Breast epithelium (tissue), 3 donors: ENCODE data around the gene RPH3AL.

Experiments
- POLR2A ChIP-seq: fragments of 450-650 bp; IDR thresholded peaks from one replicate; pipeline ENCODE4 v1.6.1; 2016; ENCODE audit warnings: antibody characterized with exemption, mild to moderate bottlenecking, moderate library complexity
- TF ChIP-seq, protein P1 (sequence below), 3 donors: fragments of 450-650 bp; IDR thresholded peaks; one replicate each; pipeline ENCODE4 v1.5.1; 2016 to 2017; ENCODE audit warnings: antibody characterized with exemption in 3 of 3, mild to moderate bottlenecking in 3 of 3, moderate library complexity in 3 of 3

DNA sequence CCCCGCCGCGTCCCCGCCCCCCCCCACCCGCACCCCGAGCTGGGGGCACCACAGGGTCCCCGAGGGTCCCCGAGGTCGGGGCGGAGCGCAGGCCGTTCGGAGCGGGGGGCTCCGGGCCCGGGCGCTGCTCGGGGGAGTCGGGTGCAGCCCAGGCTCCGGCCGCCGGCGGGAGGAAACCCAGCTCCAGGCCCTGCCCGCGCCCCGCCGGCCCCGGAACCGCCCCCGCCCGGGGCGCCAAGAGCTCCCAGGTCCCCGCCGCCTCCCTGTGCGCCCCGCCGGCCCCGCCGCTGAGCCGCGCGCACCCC lies 33.2 kb upstream of the RPH3AL start:
- TF ChIP-seq, protein P1, sequence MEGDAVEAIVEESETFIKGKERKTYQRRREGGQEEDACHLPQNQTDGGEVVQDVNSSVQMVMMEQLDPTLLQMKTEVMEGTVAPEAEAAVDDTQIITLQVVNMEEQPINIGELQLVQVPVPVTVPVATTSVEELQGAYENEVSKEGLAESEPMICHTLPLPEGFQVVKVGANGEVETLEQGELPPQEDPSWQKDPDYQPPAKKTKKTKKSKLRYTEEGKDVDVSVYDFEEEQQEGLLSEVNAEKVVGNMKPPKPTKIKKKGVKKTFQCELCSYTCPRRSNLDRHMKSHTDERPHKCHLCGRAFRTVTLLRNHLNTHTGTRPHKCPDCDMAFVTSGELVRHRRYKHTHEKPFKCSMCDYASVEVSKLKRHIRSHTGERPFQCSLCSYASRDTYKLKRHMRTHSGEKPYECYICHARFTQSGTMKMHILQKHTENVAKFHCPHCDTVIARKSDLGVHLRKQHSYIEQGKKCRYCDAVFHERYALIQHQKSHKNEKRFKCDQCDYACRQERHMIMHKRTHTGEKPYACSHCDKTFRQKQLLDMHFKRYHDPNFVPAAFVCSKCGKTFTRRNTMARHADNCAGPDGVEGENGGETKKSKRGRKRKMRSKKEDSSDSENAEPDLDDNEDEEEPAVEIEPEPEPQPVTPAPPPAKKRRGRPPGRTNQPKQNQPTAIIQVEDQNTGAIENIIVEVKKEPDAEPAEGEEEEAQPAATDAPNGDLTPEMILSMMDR (IDR thresholded peaks at IDR 0.05): no peak
- no peak for TF ChIP-seq POLR2A
